WTC11 (cell line): ENCODE measurements around the gene PLA2G5.

ENCODE experiments used
- IRF2 ChIP-seq: sonication (generic); formaldehyde crosslinking; IDR thresholded peaks from 2 replicates; pipeline ENCODE4 v1.8.0; 2022; ENCODE audit warnings: low read depth, missing genetic modification reagents, borderline replicate concordance
- JUN ChIP-seq: sonication (generic); formaldehyde crosslinking; IDR thresholded peaks from 2 replicates; pipeline ENCODE4 v1.8.0; 2023; ENCODE audit warnings: mild to moderate bottlenecking, missing genetic modification reagents
- SP1 ChIP-seq: sonication (generic); formaldehyde crosslinking; conservative IDR thresholded peaks from 2 replicates; pipeline ENCODE4 v1.8.1; 2022; ENCODE audit warnings: missing genetic modification reagents
- TP53 ChIP-seq: sonication (generic); formaldehyde crosslinking; IDR thresholded peaks from 2 replicates; pipeline ENCODE4 v1.8.1; 2023; ENCODE audit warnings: mild to moderate bottlenecking, missing genetic modification reagents
- ZNF138 ChIP-seq: sonication (generic); formaldehyde crosslinking; conservative IDR thresholded peaks from 2 replicates; pipeline ENCODE4 v1.8.1; 2022; ENCODE audit warnings: mild to moderate bottlenecking, moderate library complexity, missing genetic modification reagents
- TF ChIP-seq, protein P1 (sequence below): sonication (generic); formaldehyde crosslinking; IDR thresholded peaks from 2 replicates; pipeline ENCODE4 v1.8.1; 2022; ENCODE audit warnings: mild to moderate bottlenecking, missing genetic modification reagents, moderate library complexity, borderline replicate concordance
- TF ChIP-seq, protein P2 (sequence below): sonication (generic); formaldehyde crosslinking; conservative IDR thresholded peaks from 2 replicates; pipeline ENCODE4 v1.8.1; 2022; ENCODE audit warnings: mild to moderate bottlenecking, missing genetic modification reagents
- TF ChIP-seq, protein P3 (sequence below): fragments of 250-450 bp; sonication (Bioruptor Pico); IDR thresholded peaks from 2 replicates; pipeline ENCODE4 v1.8.0; 2021; ENCODE audit warnings: mild to moderate bottlenecking
- TF ChIP-seq, protein P4 (sequence below): fragments of 200-600 bp; IDR thresholded peaks from 2 replicates; pipeline ENCODE4 v1.8.0; 2022; ENCODE audit warnings: antibody characterized with exemption
- TF ChIP-seq, protein P5 (sequence below): sonication (generic); formaldehyde crosslinking; IDR thresholded peaks from 2 replicates; pipeline ENCODE4 v1.8.1; 2022; ENCODE audit warnings: low read depth, mild to moderate bottlenecking, moderate library complexity, missing genetic modification reagents, borderline replicate concordance
- TF ChIP-seq, protein P6 (sequence below): sonication (generic); formaldehyde crosslinking; IDR thresholded peaks from 2 replicates; pipeline ENCODE4 v1.8.0; 2023; ENCODE audit warnings: mild to moderate bottlenecking, missing genetic modification reagents
- TF ChIP-seq, protein P7 (sequence below): sonication (generic); formaldehyde crosslinking; IDR thresholded peaks from 2 replicates; pipeline ENCODE4 v1.8.0; 2022; ENCODE audit warnings: mild to moderate bottlenecking, missing genetic modification reagents
- TF ChIP-seq, protein P8 (sequence below): sonication (generic); formaldehyde crosslinking; IDR thresholded peaks from 2 replicates; pipeline ENCODE4 v1.8.1; 2023; ENCODE audit warnings: mild to moderate bottlenecking, missing genetic modification reagents, moderate library complexity

DNA sequence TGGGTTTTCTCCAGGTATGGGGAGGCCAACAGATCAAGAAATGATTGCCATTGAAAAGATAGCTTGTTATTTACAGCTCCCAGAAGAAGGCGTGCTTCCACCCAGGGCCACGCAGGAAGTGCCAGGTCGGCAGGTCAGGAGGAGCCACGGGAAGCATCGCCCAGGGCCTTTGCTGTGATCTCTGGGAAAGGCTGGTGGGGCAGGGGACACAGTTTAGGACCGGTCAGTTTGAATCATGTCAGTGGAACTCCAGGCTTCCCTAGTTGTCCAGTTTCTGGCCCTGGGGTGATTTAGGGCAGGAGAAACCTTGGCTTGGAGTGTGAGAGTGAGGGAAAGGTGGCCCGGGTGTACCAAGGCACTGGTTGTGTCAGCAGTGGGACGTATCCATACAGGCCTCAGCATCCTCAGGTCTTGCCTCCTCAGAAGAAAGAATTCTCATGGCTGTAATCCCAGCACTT lies 11.4 kb downstream of the PLA2G5 start:
- TF ChIP-seq, protein P1, sequence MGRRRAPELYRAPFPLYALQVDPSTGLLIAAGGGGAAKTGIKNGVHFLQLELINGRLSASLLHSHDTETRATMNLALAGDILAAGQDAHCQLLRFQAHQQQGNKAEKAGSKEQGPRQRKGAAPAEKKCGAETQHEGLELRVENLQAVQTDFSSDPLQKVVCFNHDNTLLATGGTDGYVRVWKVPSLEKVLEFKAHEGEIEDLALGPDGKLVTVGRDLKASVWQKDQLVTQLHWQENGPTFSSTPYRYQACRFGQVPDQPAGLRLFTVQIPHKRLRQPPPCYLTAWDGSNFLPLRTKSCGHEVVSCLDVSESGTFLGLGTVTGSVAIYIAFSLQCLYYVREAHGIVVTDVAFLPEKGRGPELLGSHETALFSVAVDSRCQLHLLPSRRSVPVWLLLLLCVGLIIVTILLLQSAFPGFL (CRISPR knock-in tag): no peak
- TF ChIP-seq, protein P2, sequence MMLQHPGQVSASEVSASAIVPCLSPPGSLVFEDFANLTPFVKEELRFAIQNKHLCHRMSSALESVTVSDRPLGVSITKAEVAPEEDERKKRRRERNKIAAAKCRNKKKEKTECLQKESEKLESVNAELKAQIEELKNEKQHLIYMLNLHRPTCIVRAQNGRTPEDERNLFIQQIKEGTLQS (CRISPR knock-in tag): no peak
- TF ChIP-seq, protein P3, sequence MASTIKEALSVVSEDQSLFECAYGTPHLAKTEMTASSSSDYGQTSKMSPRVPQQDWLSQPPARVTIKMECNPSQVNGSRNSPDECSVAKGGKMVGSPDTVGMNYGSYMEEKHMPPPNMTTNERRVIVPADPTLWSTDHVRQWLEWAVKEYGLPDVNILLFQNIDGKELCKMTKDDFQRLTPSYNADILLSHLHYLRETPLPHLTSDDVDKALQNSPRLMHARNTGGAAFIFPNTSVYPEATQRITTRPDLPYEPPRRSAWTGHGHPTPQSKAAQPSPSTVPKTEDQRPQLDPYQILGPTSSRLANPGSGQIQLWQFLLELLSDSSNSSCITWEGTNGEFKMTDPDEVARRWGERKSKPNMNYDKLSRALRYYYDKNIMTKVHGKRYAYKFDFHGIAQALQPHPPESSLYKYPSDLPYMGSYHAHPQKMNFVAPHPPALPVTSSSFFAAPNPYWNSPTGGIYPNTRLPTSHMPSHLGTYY (CRISPR knock-in tag): no peak
- TF ChIP-seq, protein P4, sequence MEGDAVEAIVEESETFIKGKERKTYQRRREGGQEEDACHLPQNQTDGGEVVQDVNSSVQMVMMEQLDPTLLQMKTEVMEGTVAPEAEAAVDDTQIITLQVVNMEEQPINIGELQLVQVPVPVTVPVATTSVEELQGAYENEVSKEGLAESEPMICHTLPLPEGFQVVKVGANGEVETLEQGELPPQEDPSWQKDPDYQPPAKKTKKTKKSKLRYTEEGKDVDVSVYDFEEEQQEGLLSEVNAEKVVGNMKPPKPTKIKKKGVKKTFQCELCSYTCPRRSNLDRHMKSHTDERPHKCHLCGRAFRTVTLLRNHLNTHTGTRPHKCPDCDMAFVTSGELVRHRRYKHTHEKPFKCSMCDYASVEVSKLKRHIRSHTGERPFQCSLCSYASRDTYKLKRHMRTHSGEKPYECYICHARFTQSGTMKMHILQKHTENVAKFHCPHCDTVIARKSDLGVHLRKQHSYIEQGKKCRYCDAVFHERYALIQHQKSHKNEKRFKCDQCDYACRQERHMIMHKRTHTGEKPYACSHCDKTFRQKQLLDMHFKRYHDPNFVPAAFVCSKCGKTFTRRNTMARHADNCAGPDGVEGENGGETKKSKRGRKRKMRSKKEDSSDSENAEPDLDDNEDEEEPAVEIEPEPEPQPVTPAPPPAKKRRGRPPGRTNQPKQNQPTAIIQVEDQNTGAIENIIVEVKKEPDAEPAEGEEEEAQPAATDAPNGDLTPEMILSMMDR: no peak
- TF ChIP-seq TP53 (CRISPR knock-in tag) (no peak), JUN (CRISPR knock-in tag) (no peak), SP1 (CRISPR knock-in tag) (no peak), ZNF138 (CRISPR knock-in tag) (no peak), IRF2 (CRISPR knock-in tag) (no peak)
- TF ChIP-seq, protein P5, sequence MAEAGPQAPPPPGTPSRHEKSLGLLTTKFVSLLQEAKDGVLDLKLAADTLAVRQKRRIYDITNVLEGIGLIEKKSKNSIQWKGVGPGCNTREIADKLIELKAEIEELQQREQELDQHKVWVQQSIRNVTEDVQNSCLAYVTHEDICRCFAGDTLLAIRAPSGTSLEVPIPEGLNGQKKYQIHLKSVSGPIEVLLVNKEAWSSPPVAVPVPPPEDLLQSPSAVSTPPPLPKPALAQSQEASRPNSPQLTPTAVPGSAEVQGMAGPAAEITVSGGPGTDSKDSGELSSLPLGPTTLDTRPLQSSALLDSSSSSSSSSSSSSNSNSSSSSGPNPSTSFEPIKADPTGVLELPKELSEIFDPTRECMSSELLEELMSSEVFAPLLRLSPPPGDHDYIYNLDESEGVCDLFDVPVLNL (CRISPR knock-in tag): no peak
- TF ChIP-seq, protein P6, sequence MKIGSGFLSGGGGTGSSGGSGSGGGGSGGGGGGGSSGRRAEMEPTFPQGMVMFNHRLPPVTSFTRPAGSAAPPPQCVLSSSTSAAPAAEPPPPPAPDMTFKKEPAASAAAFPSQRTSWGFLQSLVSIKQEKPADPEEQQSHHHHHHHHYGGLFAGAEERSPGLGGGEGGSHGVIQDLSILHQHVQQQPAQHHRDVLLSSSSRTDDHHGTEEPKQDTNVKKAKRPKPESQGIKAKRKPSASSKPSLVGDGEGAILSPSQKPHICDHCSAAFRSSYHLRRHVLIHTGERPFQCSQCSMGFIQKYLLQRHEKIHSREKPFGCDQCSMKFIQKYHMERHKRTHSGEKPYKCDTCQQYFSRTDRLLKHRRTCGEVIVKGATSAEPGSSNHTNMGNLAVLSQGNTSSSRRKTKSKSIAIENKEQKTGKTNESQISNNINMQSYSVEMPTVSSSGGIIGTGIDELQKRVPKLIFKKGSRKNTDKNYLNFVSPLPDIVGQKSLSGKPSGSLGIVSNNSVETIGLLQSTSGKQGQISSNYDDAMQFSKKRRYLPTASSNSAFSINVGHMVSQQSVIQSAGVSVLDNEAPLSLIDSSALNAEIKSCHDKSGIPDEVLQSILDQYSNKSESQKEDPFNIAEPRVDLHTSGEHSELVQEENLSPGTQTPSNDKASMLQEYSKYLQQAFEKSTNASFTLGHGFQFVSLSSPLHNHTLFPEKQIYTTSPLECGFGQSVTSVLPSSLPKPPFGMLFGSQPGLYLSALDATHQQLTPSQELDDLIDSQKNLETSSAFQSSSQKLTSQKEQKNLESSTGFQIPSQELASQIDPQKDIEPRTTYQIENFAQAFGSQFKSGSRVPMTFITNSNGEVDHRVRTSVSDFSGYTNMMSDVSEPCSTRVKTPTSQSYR: no peak
- TF ChIP-seq, protein P7, sequence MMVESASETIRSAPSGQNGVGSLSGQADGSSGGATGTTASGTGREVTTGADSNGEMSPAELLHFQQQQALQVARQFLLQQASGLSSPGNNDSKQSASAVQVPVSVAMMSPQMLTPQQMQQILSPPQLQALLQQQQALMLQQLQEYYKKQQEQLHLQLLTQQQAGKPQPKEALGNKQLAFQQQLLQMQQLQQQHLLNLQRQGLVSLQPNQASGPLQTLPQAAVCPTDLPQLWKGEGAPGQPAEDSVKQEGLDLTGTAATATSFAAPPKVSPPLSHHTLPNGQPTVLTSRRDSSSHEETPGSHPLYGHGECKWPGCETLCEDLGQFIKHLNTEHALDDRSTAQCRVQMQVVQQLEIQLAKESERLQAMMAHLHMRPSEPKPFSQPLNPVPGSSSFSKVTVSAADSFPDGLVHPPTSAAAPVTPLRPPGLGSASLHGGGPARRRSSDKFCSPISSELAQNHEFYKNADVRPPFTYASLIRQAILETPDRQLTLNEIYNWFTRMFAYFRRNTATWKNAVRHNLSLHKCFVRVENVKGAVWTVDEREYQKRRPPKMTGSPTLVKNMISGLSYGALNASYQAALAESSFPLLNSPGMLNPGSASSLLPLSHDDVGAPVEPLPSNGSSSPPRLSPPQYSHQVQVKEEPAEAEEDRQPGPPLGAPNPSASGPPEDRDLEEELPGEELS: no peak
- TF ChIP-seq, protein P8, sequence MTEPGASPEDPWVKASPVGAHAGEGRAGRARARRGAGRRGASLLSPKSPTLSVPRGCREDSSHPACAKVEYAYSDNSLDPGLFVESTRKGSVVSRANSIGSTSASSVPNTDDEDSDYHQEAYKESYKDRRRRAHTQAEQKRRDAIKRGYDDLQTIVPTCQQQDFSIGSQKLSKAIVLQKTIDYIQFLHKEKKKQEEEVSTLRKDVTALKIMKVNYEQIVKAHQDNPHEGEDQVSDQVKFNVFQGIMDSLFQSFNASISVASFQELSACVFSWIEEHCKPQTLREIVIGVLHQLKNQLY (CRISPR knock-in tag): no peak
